HepG2 (cell line): Measurements from ENCODE around the gene DEUP1. TPM values are rescaled to one million over a fixed set of nuclear protein-coding genes. Genes with fewer than 3 reads are reported as not detected.
"Not testable (repeated sequence)": the region's sequence is repeated elsewhere in the genome, so short reads cannot be mapped to it uniquely, and the experiment has no call there.

Experiments used
- ATAC-seq: fragments of 200-7000 bp; cut with Tn5 transposase; 3 replicates; pipeline ENCODE4 v1.9.1; 2020; ENCODE audit warnings: mild to moderate bottlenecking, moderate library complexity
- BruUV-seq: library from RNA; stranded (reverse); fragments of 400-500 nt; replicated peaks from 2 replicates; lab custom pipeline; 2021; lab: Mats Ljungman, UMichigan
- CTCF ChIA-PET: fragments of 300-600 bp; formaldehyde crosslinking; extraction: SDS; loops from one replicate; lab custom pipeline; 2021; ENCODE audit warnings: low total read pairs, inconsistent platforms, low intra/inter-chr PET ratio; lab: Yijun Ruan, JAX
- POLR2A ChIA-PET: fragments of 350-600 bp; sonication (Branson Sonifier 250); formaldehyde crosslinking; loops from one replicate; lab custom pipeline; 2020; ENCODE audit warnings: antibody characterized with exemption, inconsistent platforms; lab: Yijun Ruan, JAX
- DNase-seq: peaks from one replicate; pipeline ENCODE4 v3.0.0-alpha.2; 2015; ENCODE audit warnings: low spot score
- FAIRE-seq: peaks from 3 replicates; lab custom pipeline; 2011; peaks lifted over from hg19 to GRCh38; lab: Jason Lieb, UNC
- H2AFZ ChIP-seq: one replicate; pipeline ENCODE4 v1.6.1; 2011; ENCODE audit warnings: low read length, inconsistent platforms
- H3K27ac ChIP-seq: fragments of 300-600 bp; 3 replicates; pipeline ENCODE4 v1.8.0; 2011; ENCODE audit warnings: mixed run types, mild to moderate bottlenecking, mixed read lengths, low read length, inconsistent platforms; ENCODE audit not compliant: insufficient read depth; ENCODE audit errors: extremely low read length
- H3K27me3 ChIP-seq, 2 experiments: fragments of 200-600 bp in 1 of 2; 2 replicates in 1 of 2; 3 replicates in 1 of 2; pipeline versions ENCODE4 v1.6.0 to v1.8.0; 2011; ENCODE audit warnings: low read length in 2 of 2, mild to moderate bottlenecking in 2 of 2, moderate library complexity in 2 of 2, inconsistent platforms in 1 of 2; ENCODE audit not compliant: insufficient read depth in 2 of 2, control insufficient read depth in 1 of 2
- H3K36me3 ChIP-seq, 2 experiments: fragments of 200-600 bp in 1 of 2; replicated peaks in 1 of 2; 2 replicates in 1 of 2; 3 replicates in 1 of 2; pipeline versions ENCODE4 v1.5.1 to v1.8.0; 2011; ENCODE audit warnings: low read length in 2 of 2, inconsistent platforms in 1 of 2; ENCODE audit not compliant: insufficient read depth in 2 of 2, control insufficient read depth in 1 of 2
- H3K4me1 ChIP-seq: 2 replicates; pipeline ENCODE4 v1.5.1; 2012; ENCODE audit warnings: low read length, inconsistent platforms; ENCODE audit not compliant: insufficient read depth
- H3K4me2 ChIP-seq: 2 replicates; pipeline ENCODE4 v1.6.0; 2011; ENCODE audit warnings: low read depth, low read length, inconsistent platforms
- H3K4me3 ChIP-seq, 3 experiments: fragments of 200-600 bp in 1 of 3; sonication (generic), shearing (Covaris generic) in 1 of 3; replicated peaks in 1 of 3; 2 replicates each; pipeline ENCODE4 v1.5.1; 2011 to 2016; ENCODE audit warnings: low read length in 3 of 3, inconsistent platforms in 2 of 3, low read depth in 2 of 3, mild to moderate bottlenecking in 2 of 3, control low read depth in 1 of 3, mixed read lengths in 1 of 3; ENCODE audit not compliant: insufficient read depth in 1 of 3
- H3K79me2 ChIP-seq: one replicate; pipeline ENCODE4 v1.6.1; 2011; ENCODE audit warnings: low read length, inconsistent platforms; ENCODE audit not compliant: insufficient read depth
- H3K9ac ChIP-seq: 2 replicates; pipeline ENCODE4 v1.6.0; 2011; ENCODE audit warnings: mild to moderate bottlenecking, low read depth, low read length, inconsistent platforms; ENCODE audit not compliant: insufficient read depth
- H3K9me3 ChIP-seq: 2 replicates; pipeline ENCODE4 v1.5.1; 2012; ENCODE audit warnings: mild to moderate bottlenecking, low read length
- H4K20me1 ChIP-seq: 2 replicates; pipeline ENCODE4 v1.6.0; 2011; ENCODE audit warnings: inconsistent platforms, mild to moderate bottlenecking, low read length, moderate library complexity; ENCODE audit not compliant: insufficient read depth
- CENPT ChIP-seq: sonication (generic); formaldehyde crosslinking; IDR thresholded peaks from 2 replicates; pipeline ENCODE4 v1.8.0; 2022; ENCODE audit warnings: low read depth, mild to moderate bottlenecking, moderate library complexity, missing genetic modification reagents
- FIP1L1 ChIP-seq: fragments of 200-400 bp; formaldehyde crosslinking; IDR thresholded peaks from 2 replicates; pipeline ENCODE4 v1.6.1; 2018; ENCODE audit warnings: low read depth, mild to moderate bottlenecking, low read length, moderate library complexity, borderline replicate concordance; ENCODE audit not compliant: insufficient read depth
- FOXA3 ChIP-seq: IDR thresholded peaks from 2 replicates; pipeline ENCODE4 v1.6.1; 2016; ENCODE audit warnings: missing genetic modification reagents, missing compliant biosample characterization
- MED13 ChIP-seq: sonication (generic); formaldehyde crosslinking; IDR thresholded peaks from 2 replicates; pipeline ENCODE4 v1.5.0; 2020; ENCODE audit warnings: missing genetic modification reagents
- NFIC ChIP-seq: IDR thresholded peaks from 2 replicates; pipeline ENCODE4 v1.6.1; 2012; ENCODE audit warnings: mild to moderate bottlenecking, low read length, inconsistent platforms
- NFKBIZ ChIP-seq: IDR thresholded peaks from 2 replicates; pipeline ENCODE4 v1.6.1; 2018; ENCODE audit warnings: missing genetic modification reagents, missing compliant biosample characterization
- SNAI1 ChIP-seq: sonication (generic); formaldehyde crosslinking; IDR thresholded peaks from 2 replicates; pipeline ENCODE4 v1.5.0; 2020; ENCODE audit warnings: mild to moderate bottlenecking, missing genetic modification reagents, borderline replicate concordance
- ZNF274 ChIP-seq: sonication (generic); formaldehyde crosslinking; IDR thresholded peaks from 2 replicates; pipeline ENCODE4 v1.5.1; 2020; ENCODE audit warnings: mild to moderate bottlenecking, missing genetic modification reagents
- ZNF773 ChIP-seq: sonication (generic); formaldehyde crosslinking; IDR thresholded peaks from 2 replicates; pipeline ENCODE4 v1.4.0; 2020; ENCODE audit warnings: missing genetic modification reagents, borderline replicate concordance
- WGBS: methylation state at CpG from one replicate; pipeline ENCODE4 v1.1.6; 2017; ENCODE audit warnings: low lambda C conversion rate; 5-methylcytosine and 5-hydroxymethylcytosine counted together
- in situ Hi-C: cut with HindIII; loops from 2 replicates; pipeline ENCODE4 v1.10.0; 2017; ENCODE audit warnings: low pct_unique_long_range_greater_than_20kb; ENCODE audit not compliant: extremely low pct_ligation_motif_present
- intact Hi-C: fragments of 100-400 bp; cut with micrococcal nuclease; formaldehyde crosslinking; loops from one replicate; pipeline ENCODE4 v1.10.0; 2022; ENCODE audit not compliant: unreplicated experiment
- polyA plus RNA-seq, 8 experiments: library from polyadenylated mRNA; depleted of rRNA in 3 of 8; stranded (reverse) in 7 of 8; unstranded in 1 of 8; fragments of >200 nt; fragmentation: Illumina TruSeq in 4 of 8; extraction: Trizol in 4 of 8; gene quantifications; 2 replicates each; pipeline versions ENCODE4 v1.2.1 to v1.2.3, GENCODE V29; 2011 to 2016; ENCODE audit warnings: low read depth in 4 of 8, missing spikeins in 1 of 8, mixed read lengths in 1 of 8; ENCODE audit not compliant: insufficient read depth in 1 of 8
- total RNA-seq, 5 experiments: library from RNA; depleted of rRNA; stranded (reverse); fragments of >200 nt; fragmentation: Illumina TruSeq; extraction: Trizol; gene quantifications; 2 replicates each; pipeline ENCODE4 v1.2.3, GENCODE V29; 2016; ENCODE audit warnings: low read depth in 1 of 5
- TF ChIP-seq, protein P1 (sequence below): sonication (generic); formaldehyde crosslinking; IDR thresholded peaks from 2 replicates; pipeline ENCODE4 v1.4.0; 2020; ENCODE audit warnings: mild to moderate bottlenecking, missing genetic modification reagents, borderline replicate concordance
- TF ChIP-seq, protein P2 (sequence below): sonication (generic); formaldehyde crosslinking; IDR thresholded peaks from 2 replicates; pipeline ENCODE4 v1.4.0; 2020; ENCODE audit warnings: missing genetic modification reagents

DEUP1 gene
- total and polyA plus RNA-seq, 2 of the 13 experiments (the other 11 are each of a cell fraction or from before 2014, with no cell fraction given), result not detected

DNA sequence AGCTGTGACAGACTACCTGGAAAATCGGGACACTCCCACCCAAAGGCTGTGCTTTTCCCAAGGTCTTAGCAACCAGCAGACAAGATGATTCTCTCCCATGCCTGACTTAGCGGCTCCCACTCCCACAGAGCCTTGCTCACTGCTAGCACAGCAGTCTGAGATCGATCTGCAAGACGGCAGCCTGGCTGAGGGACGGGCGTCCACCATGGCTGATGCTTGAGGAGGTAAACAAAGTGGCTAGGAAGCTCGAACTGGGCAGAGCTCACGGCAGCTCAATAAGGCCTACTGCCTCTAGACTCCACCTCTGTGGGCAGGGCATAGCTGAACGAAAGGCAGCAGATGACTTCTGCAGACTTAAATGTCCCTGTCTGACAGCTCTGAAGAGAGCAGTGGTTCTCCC lies 127.7 kb downstream of the DEUP1 start (continued):
- TF ChIP-seq ZNF274 (CRISPR knock-in tag), result no peak
- TF ChIP-seq ZNF773 (CRISPR knock-in tag), result no peak
- TF ChIP-seq, all 625 proteins: peak for 0

DNA sequence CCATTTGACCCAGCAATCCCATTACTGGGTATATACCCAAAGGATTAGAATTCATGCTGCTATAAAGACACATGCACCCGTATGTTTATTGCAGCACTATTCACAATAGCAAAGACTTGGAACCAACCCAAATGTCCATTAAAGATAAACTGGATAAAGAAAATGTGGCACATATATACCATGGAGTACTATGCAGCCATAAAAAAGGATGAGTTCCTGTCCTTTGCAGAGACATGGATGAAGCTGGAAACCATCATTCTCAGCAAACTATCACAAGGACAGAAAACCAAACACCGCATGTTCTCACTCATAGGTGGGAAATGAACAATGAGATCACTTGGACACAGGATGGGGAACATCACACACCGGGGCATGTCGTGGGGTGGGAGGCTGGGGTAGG lies 133.1 kb downstream of the DEUP1 start:
- H3K9me3 ChIP-seq, H3K4me1 ChIP-seq, H3K27me3 ChIP-seq, CTCF ChIA-PET, H3K79me2 ChIP-seq, POLR2A ChIA-PET, BruUV-seq, FAIRE-seq, H4K20me1 ChIP-seq, H3K9ac ChIP-seq, H3K4me3 ChIP-seq, ATAC-seq, H3K36me3 ChIP-seq, DNase-seq, H3K4me2 ChIP-seq, intact Hi-C loops, H2AFZ ChIP-seq, H3K27ac ChIP-seq, in situ Hi-C loops: not testable (repeated sequence)
- WGBS, result 51% methylated on average over 4 of the region's 4 CpGs

DNA sequence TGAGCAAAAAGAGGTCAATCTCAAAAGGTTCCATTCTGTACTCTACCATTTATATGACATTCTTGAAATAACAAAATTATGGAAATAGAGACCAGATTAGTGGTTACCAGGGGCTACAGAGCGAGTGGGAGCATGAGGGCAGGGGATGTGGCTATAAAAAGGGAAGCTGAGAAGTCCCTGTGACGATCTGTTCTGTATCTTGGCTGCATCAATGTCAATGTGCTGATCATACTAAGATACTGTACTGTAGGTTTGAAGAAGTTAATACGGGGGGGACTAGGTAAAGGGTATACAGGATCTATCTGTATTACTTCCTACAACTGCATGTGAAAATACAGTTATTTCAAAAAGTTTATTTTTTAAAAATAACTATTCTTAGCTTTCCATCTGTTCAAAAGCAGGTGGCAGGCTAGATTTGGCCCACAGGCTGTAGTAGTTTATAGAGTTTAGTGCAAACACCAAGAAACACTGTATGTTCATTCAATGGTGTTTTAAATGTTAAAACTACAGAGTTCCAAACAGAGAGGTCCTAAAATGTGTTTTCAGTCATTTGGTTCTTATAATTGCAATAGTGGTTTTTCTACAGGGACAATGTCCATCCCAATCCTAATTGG lies 134.5 kb downstream of the DEUP1 start:
- DNase-seq, result no peak
- in situ Hi-C loops, result no loop called here
- POLR2A ChIA-PET, result no interaction called here
- Histone ChIP-seq H3K79me2 (no peaks in the 10 kb centered on the region), H3K36me3 (no peaks in the 10 kb centered on the region), H3K27me3 (no peaks in the 10 kb centered on the region), H3K9ac (no peak overlapping the region), H4K20me1 (no peaks in the 10 kb centered on the region), H3K9me3 (no peaks in the 10 kb centered on the region), H3K4me2 (no peak overlapping the region), H3K27ac (no peak overlapping the region), H3K4me3 (no peak overlapping the region), H2AFZ (no peak overlapping the region), H3K4me1 (no peaks in the 10 kb centered on the region)
- 0% methylated on average over 3 of the region's 3 CpGs for WGBS
- no TSS peak for BruUV-seq
- no peak for ATAC-seq
- FAIRE-seq, result no peak
- intact Hi-C loops, result no loop called here
- CTCF ChIA-PET, result no interaction called here
- TF ChIP-seq NFKBIZ, result no peak
- TF ChIP-seq NFIC, result no peak
- TF ChIP-seq FOXA3 (CRISPR knock-in tag), result no peak
- TF ChIP-seq, protein P1, sequence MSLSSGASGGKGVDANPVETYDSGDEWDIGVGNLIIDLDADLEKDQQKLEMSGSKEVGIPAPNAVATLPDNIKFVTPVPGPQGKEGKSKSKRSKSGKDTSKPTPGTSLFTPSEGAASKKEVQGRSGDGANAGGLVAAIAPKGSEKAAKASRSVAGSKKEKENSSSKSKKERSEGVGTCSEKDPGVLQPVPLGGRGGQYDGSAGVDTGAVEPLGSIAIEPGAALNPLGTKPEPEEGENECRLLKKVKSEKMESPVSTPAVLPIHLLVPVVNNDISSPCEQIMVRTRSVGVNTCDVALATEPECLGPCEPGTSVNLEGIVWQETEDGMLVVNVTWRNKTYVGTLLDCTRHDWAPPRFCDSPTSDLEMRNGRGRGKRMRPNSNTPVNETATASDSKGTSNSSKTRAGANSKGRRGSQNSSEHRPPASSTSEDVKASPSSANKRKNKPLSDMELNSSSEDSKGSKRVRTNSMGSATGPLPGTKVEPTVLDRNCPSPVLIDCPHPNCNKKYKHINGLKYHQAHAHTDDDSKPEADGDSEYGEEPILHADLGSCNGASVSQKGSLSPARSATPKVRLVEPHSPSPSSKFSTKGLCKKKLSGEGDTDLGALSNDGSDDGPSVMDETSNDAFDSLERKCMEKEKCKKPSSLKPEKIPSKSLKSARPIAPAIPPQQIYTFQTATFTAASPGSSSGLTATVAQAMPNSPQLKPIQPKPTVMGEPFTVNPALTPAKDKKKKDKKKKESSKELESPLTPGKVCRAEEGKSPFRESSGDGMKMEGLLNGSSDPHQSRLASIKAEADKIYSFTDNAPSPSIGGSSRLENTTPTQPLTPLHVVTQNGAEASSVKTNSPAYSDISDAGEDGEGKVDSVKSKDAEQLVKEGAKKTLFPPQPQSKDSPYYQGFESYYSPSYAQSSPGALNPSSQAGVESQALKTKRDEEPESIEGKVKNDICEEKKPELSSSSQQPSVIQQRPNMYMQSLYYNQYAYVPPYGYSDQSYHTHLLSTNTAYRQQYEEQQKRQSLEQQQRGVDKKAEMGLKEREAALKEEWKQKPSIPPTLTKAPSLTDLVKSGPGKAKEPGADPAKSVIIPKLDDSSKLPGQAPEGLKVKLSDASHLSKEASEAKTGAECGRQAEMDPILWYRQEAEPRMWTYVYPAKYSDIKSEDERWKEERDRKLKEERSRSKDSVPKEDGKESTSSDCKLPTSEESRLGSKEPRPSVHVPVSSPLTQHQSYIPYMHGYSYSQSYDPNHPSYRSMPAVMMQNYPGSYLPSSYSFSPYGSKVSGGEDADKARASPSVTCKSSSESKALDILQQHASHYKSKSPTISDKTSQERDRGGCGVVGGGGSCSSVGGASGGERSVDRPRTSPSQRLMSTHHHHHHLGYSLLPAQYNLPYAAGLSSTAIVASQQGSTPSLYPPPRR (CRISPR knock-in tag), result no peak
- no peak for TF ChIP-seq MED13
- TF ChIP-seq, protein P2, sequence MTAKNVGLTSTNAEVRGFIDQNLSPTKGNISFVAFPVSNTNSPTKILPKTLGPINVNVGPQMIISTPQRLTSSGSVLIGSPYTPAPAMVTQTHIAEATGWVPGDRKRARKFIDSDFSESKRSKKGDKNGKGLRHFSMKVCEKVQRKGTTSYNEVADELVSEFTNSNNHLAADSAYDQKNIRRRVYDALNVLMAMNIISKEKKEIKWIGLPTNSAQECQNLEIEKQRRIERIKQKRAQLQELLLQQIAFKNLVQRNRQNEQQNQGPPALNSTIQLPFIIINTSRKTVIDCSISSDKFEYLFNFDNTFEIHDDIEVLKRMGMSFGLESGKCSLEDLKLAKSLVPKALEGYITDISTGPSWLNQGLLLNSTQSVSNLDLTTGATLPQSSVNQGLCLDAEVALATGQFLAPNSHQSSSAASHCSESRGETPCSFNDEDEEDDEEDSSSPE (CRISPR knock-in tag), result no peak
- TF ChIP-seq SNAI1 (CRISPR knock-in tag), result no peak
- no peak for TF ChIP-seq FIP1L1
- no peak for TF ChIP-seq CENPT (CRISPR knock-in tag)
